ENCODE measurements around the gene MBD3L2.
"Not testable (repeated sequence)": the region's sequence is repeated elsewhere in the genome, so short reads cannot be mapped to it uniquely, and the experiment has no call there.

MBD3L2 gene

DNA sequence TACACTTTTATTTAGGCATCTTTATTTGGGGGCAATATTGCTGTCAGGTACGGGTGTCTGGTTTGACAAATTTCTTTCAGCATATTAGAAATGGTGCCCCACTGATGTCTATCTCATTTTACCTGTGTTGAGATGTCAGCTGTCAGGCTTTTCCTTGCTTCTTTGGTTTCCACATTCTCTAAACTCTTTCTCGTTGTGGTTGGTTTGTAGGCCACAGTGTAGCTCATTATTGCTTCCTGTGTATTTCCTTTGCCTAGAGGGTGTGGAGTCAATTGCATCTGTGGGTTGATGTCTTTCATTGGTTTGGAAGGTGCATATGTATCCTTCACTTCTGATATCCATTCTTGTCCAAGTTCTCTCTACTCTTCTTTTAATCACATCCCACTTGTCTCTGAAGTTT is 10.9 kb downstream of the MBD3L2 start:
- not testable (repeated sequence) for DNase-seq, ATAC-seq

- DNase-seq (no peak), ATAC-seq (no peak)
Observed at GRCh38 chr19:7063339-7063738, 14.2 kb downstream of the MBD3L2 start.

DNA sequence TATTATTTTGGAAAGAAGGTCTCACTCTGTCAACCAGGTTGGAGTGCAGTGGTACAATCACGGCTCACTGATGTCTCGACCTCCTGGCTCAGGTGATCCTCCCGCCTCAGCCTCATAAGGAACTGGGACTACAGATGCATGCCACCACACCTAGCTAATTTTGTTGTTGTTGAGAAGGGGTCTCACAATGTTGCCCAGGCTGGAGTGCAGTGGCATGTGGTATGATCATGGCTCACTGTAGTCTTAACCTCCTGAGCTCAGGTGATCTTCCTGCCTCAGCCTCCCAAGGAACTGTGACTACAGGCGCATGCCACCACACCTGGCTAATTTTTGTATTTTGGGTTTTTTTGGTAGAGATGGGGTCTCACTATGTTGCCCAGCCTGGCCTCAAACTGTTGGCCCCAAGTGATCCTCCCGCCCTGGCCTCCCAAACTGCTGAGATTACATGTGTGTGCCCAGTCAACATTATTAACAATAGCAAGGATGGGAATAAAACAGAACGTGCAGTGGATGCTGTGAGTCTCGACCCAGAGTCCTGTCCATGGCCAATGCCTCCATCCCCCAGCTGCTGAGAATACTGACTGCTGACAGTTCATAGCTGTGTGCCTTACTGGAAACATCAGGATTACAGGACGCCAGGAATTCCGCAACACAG is 14.8 kb downstream of the MBD3L2 start:
- ATAC-seq = no peak
- DNase-seq = no peak

GRCh38 chr19:7067122-7067521 is 18.0 kb downstream of the MBD3L2 start:
- DNase-seq, ATAC-seq: not testable (repeated sequence)

DNA sequence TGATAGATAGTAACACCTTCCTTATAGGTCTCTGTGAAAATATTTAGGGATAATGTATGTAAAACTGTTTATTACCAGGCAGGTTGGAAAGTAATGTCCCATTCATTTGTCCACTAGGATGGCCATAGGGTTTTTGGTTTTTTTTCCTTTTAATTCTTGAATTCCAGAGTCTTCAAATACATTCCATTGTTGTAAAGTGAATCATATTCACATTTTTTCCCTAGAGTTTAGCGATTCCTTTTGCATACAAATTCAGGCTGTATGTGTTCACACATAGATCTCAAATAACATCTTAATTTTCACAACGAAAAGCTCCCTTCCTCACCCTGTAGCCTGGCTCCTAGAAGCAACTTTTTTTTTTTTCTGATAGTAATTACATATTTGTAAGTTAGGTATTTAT is 18.6 kb downstream of the MBD3L2 start:
- no peak for DNase-seq
- ATAC-seq = no peak

DNA sequence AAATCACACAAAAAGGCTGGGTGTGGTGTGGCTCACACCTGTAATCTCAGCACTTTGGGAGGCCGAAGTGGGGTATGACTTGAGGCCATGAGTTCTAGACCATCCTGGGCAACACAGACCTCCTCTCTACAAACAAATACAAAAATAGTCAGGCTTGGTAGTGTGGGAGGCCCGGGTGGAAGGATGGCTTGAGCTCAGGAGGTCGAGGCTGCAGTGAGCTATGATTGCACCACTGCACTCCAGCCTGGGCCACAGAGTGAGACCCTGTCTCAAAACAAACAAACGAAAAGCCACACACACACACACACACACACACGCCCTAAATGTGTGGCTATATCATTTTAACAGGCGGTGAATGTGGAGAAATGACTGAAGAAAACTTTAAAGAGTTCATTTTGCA is 19.5 kb downstream of the MBD3L2 start:
- no peak for ATAC-seq
- DNase-seq = no peak

GRCh38 chr19:7069042-7069903 is 20.2 kb downstream of the MBD3L2 start, which contains the start of gene ZNF557:
Gene ZNF557, plus strand, starts transcription at chr19:7069703. Its CDS starts 5,372 bp downstream, at chr19:7075075.
- ATAC-seq = peak; percentile 95

DNA sequence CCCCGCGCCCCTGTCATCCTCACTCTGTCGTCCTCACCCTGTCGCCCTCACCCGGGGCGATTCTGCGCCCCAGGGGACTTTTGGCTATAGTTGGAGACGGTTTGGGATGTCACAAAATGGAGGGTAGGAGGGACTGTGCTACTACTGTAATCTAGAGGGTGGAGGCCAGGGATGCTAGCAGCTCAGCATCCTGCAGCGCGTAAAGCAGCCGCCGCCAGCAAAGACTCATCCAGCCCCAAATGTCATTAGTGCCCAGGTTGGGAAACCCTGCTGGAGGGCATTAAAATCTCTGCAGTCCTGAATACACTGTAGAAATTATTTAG is 20.7 kb downstream of the MBD3L2 start:
- DNase-seq (no peak), ATAC-seq (peak; percentile 24)

More at GRCh38 chr19:7069042-7069903, 20.2 kb downstream of the MBD3L2 start, which contains the start of gene ZNF557:
- peak; percentile 99 for DNase-seq

GRCh38 chr19:7072541-7072940 is 23.4 kb downstream of the MBD3L2 start:
- ATAC-seq (no peak), DNase-seq (no peak)

DNA sequence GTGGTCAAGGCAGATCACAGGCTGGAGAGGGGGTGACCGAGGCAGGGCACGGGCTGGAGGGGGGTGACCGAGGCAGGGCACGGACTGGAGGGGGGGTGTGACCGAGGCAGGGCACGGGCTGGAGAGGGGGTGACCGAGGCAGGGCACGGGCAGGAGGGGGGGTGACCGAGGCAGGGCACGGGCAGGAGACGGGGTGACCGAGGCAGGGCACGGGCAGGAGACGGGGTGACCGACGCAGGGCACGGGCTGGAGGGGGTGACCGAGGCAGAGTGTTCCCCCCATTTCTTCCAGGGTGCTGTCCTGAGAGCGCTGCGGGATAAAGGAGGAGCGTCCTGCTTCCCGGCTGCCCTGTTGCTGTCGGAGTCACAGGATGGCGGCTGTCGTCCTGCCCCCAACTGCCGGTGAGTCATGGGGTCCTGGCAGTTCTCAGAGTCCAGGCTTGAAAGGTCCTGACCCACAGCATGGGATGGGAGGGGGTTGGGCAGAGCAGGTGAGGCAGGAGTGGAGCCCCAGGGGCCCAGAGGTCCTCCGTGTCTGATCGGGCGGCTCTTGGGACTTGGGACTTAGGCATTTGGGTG is 25.7 kb downstream of the MBD3L2 start:
- ATAC-seq (no peak), DNase-seq (no peak)

- DNase-seq (no peak), ATAC-seq (no peak)
Observed at GRCh38 chr19:7076151-7076550, 27.0 kb downstream of the MBD3L2 start.

DNA sequence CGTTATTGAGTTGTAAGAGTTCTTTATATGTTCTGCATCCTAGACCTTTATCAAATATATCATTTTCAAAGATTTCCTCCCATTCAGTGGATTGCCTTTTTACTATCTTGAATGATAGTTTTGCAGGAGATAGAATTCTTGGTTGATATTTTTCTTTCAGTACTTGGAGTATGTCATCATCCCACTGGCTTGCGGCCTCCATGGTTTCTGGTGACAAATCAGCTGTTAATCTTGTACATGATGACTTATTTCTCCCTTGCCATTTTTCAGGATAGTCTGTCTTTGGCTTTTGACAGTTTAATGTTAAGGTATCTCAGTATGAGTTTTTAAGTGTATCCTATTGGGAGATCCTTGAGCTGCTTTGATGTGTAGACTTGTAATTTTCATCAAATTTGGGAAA is 28.9 kb downstream of the MBD3L2 start:
- ATAC-seq = no peak
- no peak for DNase-seq

- DNase-seq (no peak), ATAC-seq (no peak)
Observed at GRCh38 chr19:7083076-7083956, 34.2 kb downstream of the MBD3L2 start.

- DNase-seq = no peak
Observed at GRCh38 chr19:7088999-7089398, 39.9 kb downstream of the MBD3L2 start.

GRCh38 chr19:7098096-7098495 is 49.0 kb downstream of the MBD3L2 start:
- DNase-seq = no peak
- no peak for ATAC-seq

More at GRCh38 chr19:7088999-7089398, 39.9 kb downstream of the MBD3L2 start:
- ATAC-seq = no peak

DNA sequence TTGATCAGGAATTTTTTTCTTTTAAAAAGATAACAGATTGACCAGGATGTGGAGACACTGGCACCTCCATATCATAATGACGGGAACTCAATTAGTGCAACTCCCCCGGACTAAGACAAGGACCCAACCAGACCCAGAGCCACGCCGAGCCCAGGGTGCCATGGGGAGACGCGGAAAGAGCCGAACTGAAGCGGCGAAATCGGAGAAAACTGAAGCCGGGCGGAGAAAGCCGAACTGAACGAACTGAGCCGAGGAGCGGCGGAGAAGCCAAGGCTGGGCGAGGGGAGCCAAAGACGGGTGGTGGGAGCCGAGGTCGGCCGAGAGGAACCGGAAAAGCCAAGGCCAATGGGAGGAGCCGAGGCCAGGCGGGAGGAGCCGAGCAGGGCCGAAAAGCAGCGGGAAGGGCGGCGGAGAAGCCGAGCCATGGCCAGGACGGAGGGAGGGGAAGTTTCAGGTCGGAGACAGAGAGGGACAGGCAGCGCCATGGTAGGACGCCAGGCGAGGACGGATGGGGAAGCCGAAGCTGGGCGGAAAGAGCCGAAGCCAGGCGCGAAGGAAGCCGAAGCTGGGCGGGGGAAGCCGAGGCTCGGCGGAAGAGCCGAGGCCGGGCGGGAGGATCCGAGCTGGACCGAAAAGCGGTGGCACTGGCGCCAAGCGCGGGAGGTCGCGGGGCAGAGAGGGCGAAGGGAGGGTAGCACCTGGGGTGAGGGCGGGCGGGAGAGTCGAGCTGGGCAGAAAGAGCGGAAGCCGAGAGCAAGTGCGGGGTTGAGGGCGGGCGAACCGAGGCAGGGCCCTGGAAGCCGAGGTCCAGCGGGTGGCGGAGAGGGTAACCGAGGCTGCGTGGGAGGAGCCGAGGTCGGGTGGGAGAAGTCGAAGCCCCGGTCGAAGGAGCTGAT is 49.8 kb downstream of the MBD3L2 start:
- ATAC-seq = peak; percentile 88
- peak; percentile 90 for DNase-seq

DNA sequence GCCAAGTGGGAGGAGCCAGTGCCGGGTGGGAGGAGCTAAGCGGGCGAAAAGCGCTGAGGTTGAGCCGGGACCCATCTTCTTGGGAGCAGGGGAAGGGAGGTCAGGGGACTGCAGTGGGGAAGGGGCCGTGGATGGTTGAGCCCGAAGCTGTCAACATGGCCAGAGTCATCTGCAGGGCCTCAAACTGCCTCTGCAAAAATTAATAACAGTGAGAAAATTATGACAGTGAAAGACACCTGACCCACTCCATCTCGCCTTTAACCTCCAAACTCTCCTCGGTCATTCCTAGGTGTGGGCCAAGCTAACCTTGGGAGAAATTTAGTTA is 50.4 kb downstream of the MBD3L2 start:
- ATAC-seq (no peak), DNase-seq (peak; percentile 90)

All from stimulated activated naive CD8-positive, alpha-beta T cell treated with anti-CD3 and anti-CD28 coated beads, Interleukin-15, Interleukin-2, amounts not matched to agents 100 U/mL and 50 U/mL, for 24 hours (primary cell).